Measurements from ENCODE around the gene SLFN12L. TPM values are rescaled to one million over a fixed set of nuclear protein-coding genes. Genes with fewer than 3 reads are reported as not detected.
A peak's percentile ranks its signal among the peaks of the same experiment; 100 is the strongest.

The SLFN12L gene
- total and polyA plus RNA-seq, 9 of the 15 experiments (the other 6 are each of a cell fraction or from before 2014, with no cell fraction given): 0.04 to 0.31 (median 0.08) TPM; not detected in 3

DNA sequence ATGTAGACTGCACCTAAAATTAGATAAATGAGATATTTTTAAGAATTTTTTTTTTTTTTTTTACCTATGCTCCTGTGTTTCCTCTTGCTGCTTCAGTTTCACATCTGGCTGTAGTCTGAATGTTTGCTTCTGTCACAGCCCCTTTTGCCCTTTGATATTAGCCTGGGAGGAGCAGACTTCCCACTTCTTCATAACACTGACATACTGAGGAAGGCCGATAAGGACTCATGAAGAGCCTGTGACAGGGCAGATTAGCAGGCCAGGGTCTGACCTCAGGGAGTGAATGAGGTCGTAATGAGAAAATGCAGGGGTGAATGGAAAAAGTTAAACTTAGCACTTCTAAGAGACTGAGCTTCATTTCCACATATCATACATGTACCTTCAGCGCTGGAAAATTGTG, 23.2 kb upstream of the SLFN12L start, which contains the start of gene SLFN14 (continued):
- TF ChIP-seq FOXP4 (CRISPR knock-in tag; IDR thresholded peaks at IDR 0.05; ENCODE audit: borderline replicate concordance): no peak
- TF ChIP-seq, protein P1, sequence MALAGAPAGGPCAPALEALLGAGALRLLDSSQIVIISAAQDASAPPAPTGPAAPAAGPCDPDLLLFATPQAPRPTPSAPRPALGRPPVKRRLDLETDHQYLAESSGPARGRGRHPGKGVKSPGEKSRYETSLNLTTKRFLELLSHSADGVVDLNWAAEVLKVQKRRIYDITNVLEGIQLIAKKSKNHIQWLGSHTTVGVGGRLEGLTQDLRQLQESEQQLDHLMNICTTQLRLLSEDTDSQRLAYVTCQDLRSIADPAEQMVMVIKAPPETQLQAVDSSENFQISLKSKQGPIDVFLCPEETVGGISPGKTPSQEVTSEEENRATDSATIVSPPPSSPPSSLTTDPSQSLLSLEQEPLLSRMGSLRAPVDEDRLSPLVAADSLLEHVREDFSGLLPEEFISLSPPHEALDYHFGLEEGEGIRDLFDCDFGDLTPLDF (CRISPR knock-in tag; IDR thresholded peaks at IDR 0.05): no peak
- no peak for TF ChIP-seq GABPB2 (CRISPR knock-in tag; conservative IDR thresholded peaks at IDR 0.05)
- no peak for TF ChIP-seq FOXJ2 (tag; IDR thresholded peaks at IDR 0.05)
- TF ChIP-seq CREB3L1 (IDR thresholded peaks at IDR 0.05; ENCODE audit: borderline replicate concordance, low read depth): no peak
- no peak for TF ChIP-seq ZNF134 (CRISPR knock-in tag; conservative IDR thresholded peaks at IDR 0.05)
- TF ChIP-seq ARID1B (IDR thresholded peaks at IDR 0.05): peak; percentile 100
- TF ChIP-seq GTF3C2 (IDR thresholded peaks at IDR 0.05; ENCODE audit: borderline replicate concordance, extremely low read depth, insufficient read length): no peak
- TF ChIP-seq PCBP1 (IDR thresholded peaks at IDR 0.05; ENCODE audit: low read depth, low read length, poor library complexity, severe bottlenecking): no peak
- TF ChIP-seq HMGN3 (IDR thresholded peaks at IDR 0.05; ENCODE audit: borderline replicate concordance, extremely low read depth, insufficient read length, low read depth, low read length): peak; percentile 90
- TF ChIP-seq, protein P2, sequence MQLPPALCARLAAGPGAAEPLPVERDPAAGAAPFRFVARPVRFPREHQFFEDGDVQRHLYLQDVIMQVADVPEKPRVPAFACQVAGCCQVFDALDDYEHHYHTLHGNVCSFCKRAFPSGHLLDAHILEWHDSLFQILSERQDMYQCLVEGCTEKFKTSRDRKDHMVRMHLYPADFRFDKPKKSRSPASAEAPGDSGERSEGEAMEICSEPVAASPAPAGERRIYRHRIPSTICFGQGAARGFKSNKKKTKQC (CRISPR knock-in tag; IDR thresholded peaks at IDR 0.05): no peak
- TF ChIP-seq ARID2 (IDR thresholded peaks at IDR 0.05): no peak
- TF ChIP-seq SREBF1 (IDR thresholded peaks at IDR 0.05; ENCODE audit: borderline replicate concordance, low read depth, low read length): no peak
- peak in 1 of 2 experiments; percentile 89; a peak in 2 of 4 replicates for TF ChIP-seq TEAD1 (CRISPR knock-in tag; IDR thresholded peaks at IDR 0.05)
- TF ChIP-seq ARNT (IDR thresholded peaks at IDR 0.05): peak; percentile 90 to 93
- no peak for TF ChIP-seq ZNF140 (CRISPR knock-in tag; IDR thresholded peaks at IDR 0.05)

Data from K562 (cell line).